Endothelial cell of umbilical vein (primary cell): ENCODE data around the gene USP48. TPM values are rescaled to one million over a fixed set of nuclear protein-coding genes. Genes with fewer than 3 reads are reported as not detected.

Source experiments
- BruUV-seq: library from RNA; stranded (reverse); fragments of 400-500 nt; replicated peaks from 2 replicates; lab custom pipeline; 2021; lab: Mats Ljungman, UMichigan
- CTCF ChIA-PET: fragments of 300-600, 350-600 bp; sonication (Branson Sonifier 250); formaldehyde crosslinking; loops from one replicate; lab custom pipeline; 2021; ENCODE audit warnings: antibody characterized with exemption, inconsistent platforms; lab: Charles Lee
- POLR2A ChIA-PET: fragments of 300-600, 350-600 bp; sonication (Branson Sonifier 250); formaldehyde crosslinking; loops from one replicate; lab custom pipeline; 2021; ENCODE audit warnings: antibody characterized with exemption, inconsistent platforms; lab: Charles Lee
- DNase-seq: peaks from one replicate; pipeline ENCODE4 v3.0.0-alpha.2; 2011; ENCODE audit warnings: low read depth, low spot score
- FAIRE-seq: peaks from 2 replicates; lab custom pipeline; 2011; peaks lifted over from hg19 to GRCh38; lab: Jason Lieb, UNC
- H2AFZ ChIP-seq: 2 replicates; pipeline ENCODE4 v1.6.0; 2012; ENCODE audit warnings: low read depth, low read length, control low read depth, inconsistent platforms
- H3K27ac ChIP-seq: 2 replicates; pipeline ENCODE4 v1.5.1; 2011; ENCODE audit warnings: low read depth, mild to moderate bottlenecking, control low read depth, low read length, moderate library complexity; ENCODE audit not compliant: insufficient read depth
- H3K27me3 ChIP-seq, 2 experiments: 2 replicates each; pipeline versions ENCODE4 v1.6.0 to v1.6.1; 2011; ENCODE audit warnings: low read length in 2 of 2, mixed read lengths in 1 of 2; ENCODE audit not compliant: control insufficient read depth in 2 of 2, insufficient read depth in 2 of 2
- H3K36me3 ChIP-seq, 2 experiments: 2 replicates in 1 of 2; 3 replicates in 1 of 2; pipeline ENCODE4 v1.5.1; 2011; ENCODE audit warnings: low read length in 2 of 2, mild to moderate bottlenecking in 1 of 2, moderate library complexity in 1 of 2; ENCODE audit not compliant: control insufficient read depth in 2 of 2, insufficient read depth in 2 of 2; ENCODE audit errors: extremely low read depth in 1 of 2
- H3K4me1 ChIP-seq: 3 replicates; pipeline ENCODE4 v1.5.1; 2011; ENCODE audit warnings: mild to moderate bottlenecking, low read length; ENCODE audit not compliant: control insufficient read depth, insufficient read depth; ENCODE audit errors: extremely low read depth
- H3K4me2 ChIP-seq: 2 replicates; pipeline ENCODE4 v1.6.1; 2011; ENCODE audit warnings: low read length, control low read depth, mixed read lengths; ENCODE audit not compliant: insufficient read depth
- H3K4me3 ChIP-seq, 3 experiments: fragments of 200-600 bp in 1 of 3; sonication (generic), shearing (Covaris generic) in 1 of 3; replicated peaks in 1 of 3; 2 replicates each; pipeline ENCODE4 v1.5.1; 2011 to 2016; ENCODE audit warnings: control low read depth in 3 of 3, low read length in 3 of 3, mild to moderate bottlenecking in 2 of 3, inconsistent platforms in 1 of 3, low read depth in 1 of 3, moderate library complexity in 1 of 3; ENCODE audit not compliant: insufficient read depth in 1 of 3
- H3K79me2 ChIP-seq: 2 replicates; pipeline ENCODE4 v1.6.0; 2012; ENCODE audit warnings: low read length, inconsistent platforms; ENCODE audit not compliant: control insufficient read depth, insufficient read depth
- H3K9ac ChIP-seq: replicated peaks from 2 replicates; pipeline ENCODE3; 2011; ENCODE audit warnings: low read length, control low read depth; ENCODE audit not compliant: insufficient read depth; ENCODE audit errors: extremely low read depth
- H3K9me1 ChIP-seq: replicated peaks from 3 replicates; pipeline ENCODE4 v1.6.0; 2011; ENCODE audit warnings: mild to moderate bottlenecking, low read length; ENCODE audit not compliant: control insufficient read depth, insufficient read depth; ENCODE audit errors: extremely low read depth
- H3K9me3 ChIP-seq: replicated peaks from 2 replicates; pipeline ENCODE4 v1.5.1; 2012; ENCODE audit warnings: low read length, inconsistent platforms; ENCODE audit not compliant: control insufficient read depth, insufficient read depth
- H4K20me1 ChIP-seq: replicated peaks from 2 replicates; pipeline ENCODE3; 2011; ENCODE audit warnings: mild to moderate bottlenecking, low read length; ENCODE audit not compliant: control insufficient read depth, insufficient read depth; ENCODE audit errors: extremely low read depth
- CTCF ChIP-seq, 2 donors: IDR thresholded peaks; 1 replicate in 1 of 2; 2 replicates in 1 of 2; pipeline ENCODE4 v1.5.1; 2011; ENCODE audit warnings: low read length in 2 of 2, mild to moderate bottlenecking in 2 of 2, moderate library complexity in 2 of 2, control low read depth in 1 of 2, inconsistent platforms in 1 of 2, low read depth in 1 of 2; ENCODE audit not compliant: insufficient read depth in 1 of 2; ENCODE audit errors: extremely low read depth in 1 of 2
- EZH2 ChIP-seq: IDR thresholded peaks from 2 replicates; pipeline ENCODE4 v1.6.1; 2012; ENCODE audit warnings: borderline replicate concordance, low read depth, mild to moderate bottlenecking, moderate library complexity, low read length, inconsistent platforms; ENCODE audit not compliant: severe bottlenecking
- FOS ChIP-seq: IDR thresholded peaks from 2 replicates; pipeline ENCODE4 v1.6.1; 2011; ENCODE audit warnings: mild to moderate bottlenecking, low read length, moderate library complexity, borderline replicate concordance; ENCODE audit not compliant: insufficient read depth
- GATA2 ChIP-seq: IDR thresholded peaks from 2 replicates; pipeline ENCODE4 v1.7.0; 2011; ENCODE audit warnings: low read depth, mild to moderate bottlenecking, moderate library complexity, mixed read lengths, low read length; ENCODE audit not compliant: insufficient read length, insufficient read depth
- JUN ChIP-seq: IDR thresholded peaks from 2 replicates; pipeline ENCODE4 v1.6.1; 2011; ENCODE audit warnings: borderline replicate concordance, low read depth; ENCODE audit not compliant: insufficient read length, insufficient read depth
- MAX ChIP-seq: IDR thresholded peaks from 2 replicates; pipeline ENCODE4 v1.6.1; 2011; ENCODE audit not compliant: insufficient read depth, insufficient read length
- MYC ChIP-seq: IDR thresholded peaks from one replicate; pipeline ENCODE4 v1.6.1; 2011; ENCODE audit warnings: mild to moderate bottlenecking, low read depth, low read length
- POLR2A ChIP-seq: IDR thresholded peaks from 2 replicates; pipeline ENCODE4 v1.6.1; 2012; ENCODE audit warnings: low read depth, mild to moderate bottlenecking, control low read depth, low read length
- POLR2AphosphoS5 ChIP-seq: IDR thresholded peaks from 2 replicates; pipeline ENCODE4 v1.6.1; 2012; ENCODE audit warnings: low read depth, mild to moderate bottlenecking, control low read depth, low read length, moderate library complexity; ENCODE audit not compliant: insufficient read depth
- dilution Hi-C: fragments of 300-500 bp; cut with MboI; formaldehyde crosslinking; loops from one replicate; pipeline ENCODE4 v1.15.0; 2019; ENCODE audit warnings: low sequenced_read_pairs; ENCODE audit not compliant: extremely low pct_ligation_motif_present
- intact Hi-C: fragments of 100-400 bp; cut with micrococcal nuclease; formaldehyde crosslinking; loops from one replicate; pipeline ENCODE4 v1.10.0; 2022
- polyA plus RNA-seq, 4 experiments: library from polyadenylated mRNA; depleted of rRNA in 3 of 4; stranded (reverse) in 3 of 4; unstranded in 1 of 4; fragments of >200 nt; gene quantifications; 2 replicates each; pipeline versions ENCODE4 v1.2.1 to v1.2.3, GENCODE V29; 2011 to 2012; ENCODE audit warnings: missing spikeins in 1 of 4
- total RNA-seq: library from RNA; stranded (reverse); gene quantifications from 2 replicates; pipeline ENCODE4 v1.2.3, GENCODE V29; 2021

USP48 gene
- total and polyA plus RNA-seq, 2 donors (not counting 3 experiments of a cell fraction or from before 2014, with no cell fraction given), result 27.2 to 149 TPM

- Histone ChIP-seq H3K4me1 (peaks cover 4% of the 10 kb centered on the region), H3K4me2 (no peak overlapping the region), H3K36me3 (peaks cover 8 to 16% of the 10 kb centered on the region in 2 experiments), H3K27me3 (no peaks in the 10 kb centered on the region), H3K4me3 (no peak overlapping the region), H3K9ac (no peak overlapping the region), H3K27ac (no peak overlapping the region), H4K20me1 (no peaks in the 10 kb centered on the region), H3K9me1 (no peaks in the 10 kb centered on the region), H2AFZ (no peak overlapping the region), H3K9me3 (no peaks in the 10 kb centered on the region), H3K79me2 (peaks cover 23% of the 10 kb centered on the region)
- intact Hi-C loops, result no loop called here
- POLR2A ChIA-PET, result no interaction called here
- no peak for FAIRE-seq
- DNase-seq, result no peak
- dilution Hi-C loops, result no loop called here
- TF ChIP-seq EZH2, result no peak
- TF ChIP-seq MAX, result no peak
- no peak for TF ChIP-seq POLR2A
- no peak for TF ChIP-seq MYC
- no peak for TF ChIP-seq JUN
- TF ChIP-seq CTCF (IDR thresholded peaks at IDR 0.05; ENCODE audit: extremely low read depth in 1 of 2, insufficient read depth in 1 of 2, low read depth in 1 of 2, low read length in 2 of 2), result no peak
- TF ChIP-seq FOS, result no peak
- TF ChIP-seq GATA2, result no peak
- TF ChIP-seq POLR2AphosphoS5, result no peak
- no TSS peak for BruUV-seq
- CTCF ChIA-PET, result interaction anchor here (0.7 kb wide), 1 partner anchor 39 kb away, joined by 3 read pairs; no protein-coding TSS in a partner anchor
Observed at GRCh38 chr1:21743476-21743875, 39.5 kb downstream of the USP48 start.
